T-cell (primary cell): Measurements from ENCODE around the gene ID1. TPM values are rescaled to one million over a fixed set of nuclear protein-coding genes. Genes with fewer than 3 reads are reported as not detected.
A peak's percentile ranks its signal among the peaks of the same experiment; 100 is the strongest.
"Not testable (repeated sequence)": the region's sequence is repeated elsewhere in the genome, so short reads cannot be mapped to it uniquely, and the experiment has no call there.

Source experiments
- ATAC-seq, 4 experiments: fragments of 200-7000 bp in 3 of 4; fragments of 150-1000 bp in 1 of 4; cut with Tn5 transposase; replicated peaks in 1 of 4; 1 replicate in 3 of 4; 2 replicates in 1 of 4; pipeline ENCODE4 v1.10.0; 2021; ENCODE audit warnings: moderate library complexity in 3 of 4, mild to moderate bottlenecking in 2 of 4, moderate number of reproducible peaks in 1 of 4
- CTCF ChIA-PET, 2 donors: fragments of 300-600 bp; sonication (Branson Sonifier 250); formaldehyde crosslinking; loops; one replicate each; lab custom pipeline; 2022; ENCODE audit warnings: antibody characterized with exemption in 2 of 2; lab: Charles Lee
- POLR2A ChIA-PET, 2 donors: fragments of 300-600 bp; sonication (Branson Sonifier 250); formaldehyde crosslinking; loops; one replicate each; lab custom pipeline; 2022; ENCODE audit warnings: antibody characterized with exemption in 2 of 2; lab: Charles Lee
- DNase-seq, 35 experiments: peaks; one replicate each; pipeline versions ENCODE4 v3.0.0 to v3.0.0-alpha.2; 2013 to 2023
- H3K27ac ChIP-seq: one replicate; pipeline ENCODE4 v1.5.1; 2013; ENCODE audit warnings: low read length
- H3K27me3 ChIP-seq, 2 experiments: replicated peaks in 1 of 2; 1 replicate in 1 of 2; 2 replicates in 1 of 2; pipeline versions ENCODE4 v1.6.1 to v1.7.0; 2013; ENCODE audit warnings: low read length in 1 of 2, mixed read lengths in 1 of 2; ENCODE audit not compliant: control insufficient read depth in 2 of 2, insufficient read depth in 2 of 2; ENCODE audit errors: extremely low read depth in 1 of 2
- H3K36me3 ChIP-seq, 2 donors: 1 replicate in 1 of 2; 2 replicates in 1 of 2; pipeline versions ENCODE4 v1.6.1 to v1.7.0; 2013; ENCODE audit warnings: low read length in 1 of 2; ENCODE audit not compliant: control insufficient read depth in 2 of 2, insufficient read depth in 1 of 2; ENCODE audit errors: extremely low read depth in 1 of 2
- H3K4me1 ChIP-seq, 2 experiments: 1 replicate in 1 of 2; 2 replicates in 1 of 2; pipeline versions ENCODE4 v1.6.1 to v1.7.0; 2013; ENCODE audit warnings: low read length in 2 of 2, mixed read lengths in 1 of 2; ENCODE audit not compliant: insufficient read depth in 2 of 2, control insufficient read depth in 1 of 2; ENCODE audit errors: extremely low read depth in 1 of 2
- H3K4me3 ChIP-seq, 2 donors: 1 replicate in 1 of 2; 2 replicates in 1 of 2; pipeline versions ENCODE4 v1.5.1 to v1.7.0; 2013; ENCODE audit warnings: mild to moderate bottlenecking in 2 of 2, low read length in 1 of 2, moderate library complexity in 1 of 2; ENCODE audit not compliant: control insufficient read depth in 1 of 2; ENCODE audit errors: extremely low read depth in 1 of 2
- H3K9me3 ChIP-seq: 2 replicates; pipeline ENCODE4 v1.7.0; 2013
- H3K27ac Mint-ChIP-seq, 2 donors: one replicate each; pipeline ENCODE4 v1.8.0; 2020 to 2021; ENCODE audit warnings: mild to moderate bottlenecking in 2 of 2, mixed read lengths in 2 of 2
- H3K27me3 Mint-ChIP-seq, 2 donors: one replicate each; pipeline ENCODE4 v1.8.0; 2021 to 2022; ENCODE audit warnings: mixed read lengths in 2 of 2
- H3K36me3 Mint-ChIP-seq: one replicate; pipeline ENCODE4 v1.8.0; 2021; ENCODE audit warnings: mixed read lengths
- H3K4me1 Mint-ChIP-seq, 3 donors: one replicate each; pipeline ENCODE4 v1.8.0; 2020 to 2022; ENCODE audit warnings: mixed read lengths in 3 of 3, mild to moderate bottlenecking in 1 of 3
- H3K4me3 Mint-ChIP-seq, 3 donors: one replicate each; pipeline ENCODE4 v1.8.0; 2020 to 2022; ENCODE audit warnings: mild to moderate bottlenecking in 3 of 3, mixed read lengths in 3 of 3, moderate library complexity in 3 of 3
- H3K9me3 Mint-ChIP-seq, 3 donors: one replicate each; pipeline ENCODE4 v1.8.0; 2020 to 2022; ENCODE audit warnings: mixed read lengths in 3 of 3
- WGBS: methylation state at CpG from one replicate; pipeline ENCODE4 v1.1.5; 2013; ENCODE audit warnings: missing lambda C conversion rate; ENCODE audit not compliant: insufficient coverage; 5-methylcytosine and 5-hydroxymethylcytosine counted together
- total RNA-seq, 35 experiments: library from RNA in 6 of 35; stranded (reverse) in 6 of 35; fragments of 120-200 nt in 1 of 35; gene quantifications; one replicate each; pipeline versions ENCODE4 v1.2.1 to v1.2.4 and lab custom pipeline; 2013 to 2026

The ID1 gene
- total RNA-seq, 5 donors from 2014 or later (not counting 1 experiment from before 2014, with no cell fraction given) = 1.4 to 11.2 (median 2.2) TPM

DNA sequence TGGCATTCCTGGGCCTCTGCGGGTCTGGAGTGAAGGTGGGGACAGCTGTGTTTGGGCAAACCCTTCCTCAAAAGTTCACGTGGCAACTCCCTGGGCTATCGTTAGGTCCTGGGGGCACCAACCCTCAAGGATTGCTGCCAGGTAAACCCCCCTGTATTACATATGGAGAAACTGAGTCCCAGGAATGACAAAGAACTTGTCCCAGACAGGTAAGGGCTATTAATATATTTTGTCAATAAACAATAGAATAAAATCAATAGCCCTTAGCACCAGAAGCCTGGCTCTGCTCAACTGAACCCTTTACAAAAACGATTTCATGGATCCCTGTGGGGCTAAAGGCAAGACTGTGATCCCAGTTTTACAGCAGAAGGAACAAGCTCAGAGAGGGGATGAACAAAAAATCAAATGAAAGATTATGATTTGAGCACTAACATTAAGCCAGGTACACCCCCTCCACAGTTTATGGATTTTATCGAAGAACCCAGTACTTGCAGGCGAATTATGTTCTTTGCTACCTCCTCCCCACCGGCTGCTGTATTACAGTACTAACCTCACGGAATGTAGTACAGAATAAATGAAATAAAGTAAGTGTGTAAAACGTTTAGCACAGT is 2.7 kb downstream of the ID1 start:
- ChIA-PET CTCF (interaction anchor here in 1 of 2 donors (0.6 to 1.0 kb wide), 2 partner anchors 48 to 52 kb away, joined by 4 read pairs; no protein-coding TSS in a partner anchor), POLR2A (interaction anchor here in 1 of 2 donors (0.6 kb wide), 1 partner anchor 272 kb away, joined by 10 read pairs; no protein-coding TSS in a partner anchor)
- peaks cover 8 to 31% of the 10 kb centered on the region in 2 experiments for H3K4me1 ChIP-seq
- no peaks in the 10 kb centered on the region for H3K9me3 Mint-ChIP-seq
- H3K27ac Mint-ChIP-seq = no peak overlapping the region
- peaks cover 14 to 43% of the 10 kb centered on the region in 2 donors for H3K27me3 Mint-ChIP-seq
- H3K4me3 Mint-ChIP-seq = no peak overlapping the region
- 65% methylated on average over 2 of the region's 9 CpGs for WGBS
- no peaks in the 10 kb centered on the region for H3K36me3 Mint-ChIP-seq
- H3K27me3 ChIP-seq = peaks cover 4 to 79% of the 10 kb centered on the region in 2 experiments
- ATAC-seq (no peak), DNase-seq (no peak)
- no peaks in the 10 kb centered on the region for H3K9me3 ChIP-seq
- no peak overlapping the region for H3K27ac ChIP-seq
- H3K36me3 ChIP-seq = no peaks in the 10 kb centered on the region
- no peak overlapping the region for H3K4me3 ChIP-seq
- peaks cover 26 to 28% (median 27%) of the 10 kb centered on the region in 3 donors for H3K4me1 Mint-ChIP-seq

DNA sequence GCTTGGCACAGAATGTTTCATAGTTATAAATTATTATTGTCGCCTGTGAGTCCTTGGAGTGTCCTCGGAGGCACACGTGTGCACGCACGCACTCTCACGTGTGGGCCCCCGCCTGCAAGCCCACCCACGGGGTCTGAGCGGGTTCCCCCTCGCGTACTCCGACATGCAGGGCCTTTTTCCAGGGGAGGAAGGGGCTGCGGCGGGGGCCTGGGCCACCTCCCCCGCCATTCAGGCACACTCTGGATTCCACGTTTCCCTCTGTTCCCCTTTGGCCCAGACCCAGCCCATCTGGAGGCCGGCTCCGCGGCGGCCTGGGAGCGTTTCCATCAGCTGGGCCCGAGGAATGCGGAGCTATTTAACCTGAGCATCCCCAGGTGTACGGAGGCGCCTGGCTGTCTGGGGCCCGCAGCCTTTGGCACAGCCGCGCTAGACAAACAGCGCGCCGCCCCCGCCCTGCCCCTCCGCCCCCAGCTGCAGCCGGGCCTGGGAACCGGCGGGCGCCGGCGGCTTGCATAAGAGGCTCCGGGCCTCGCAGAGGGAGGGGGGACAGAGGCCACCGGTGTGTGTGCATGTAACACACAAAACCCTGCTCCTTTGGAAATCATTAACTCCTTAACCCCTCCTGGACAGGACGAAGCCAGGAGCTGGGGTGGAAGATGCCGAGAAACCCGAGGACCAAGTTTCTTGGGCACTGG is 3.3 kb downstream of the ID1 start:
- no peaks in the 10 kb centered on the region for H3K36me3 Mint-ChIP-seq
- Histone ChIP-seq H3K4me3 (no peak overlapping the region), H3K9me3 (no peaks in the 10 kb centered on the region), H3K4me1 (peaks cover 8 to 30% of the 10 kb centered on the region in 2 experiments), H3K27ac (no peak overlapping the region), H3K36me3 (no peaks in the 10 kb centered on the region), H3K27me3 (peaks cover 4 to 75% of the 10 kb centered on the region in 2 experiments)
- H3K4me1 Mint-ChIP-seq = peaks cover 21 to 26% (median 25%) of the 10 kb centered on the region in 3 donors
- ATAC-seq = no peak
- WGBS = 38% methylated on average over 28 of the region's 45 CpGs
- peaks cover 12 to 40% of the 10 kb centered on the region in 2 donors for H3K27me3 Mint-ChIP-seq
- H3K9me3 Mint-ChIP-seq = no peaks in the 10 kb centered on the region
- no peak overlapping the region for H3K4me3 Mint-ChIP-seq
- DNase-seq = no peak
- POLR2A ChIA-PET = interaction anchor here in 1 of 2 donors (0.6 kb wide), 2 partner anchors 14 to 22 kb away, joined by 3 to 5 read pairs; no protein-coding TSS in a partner anchor
- H3K27ac Mint-ChIP-seq = no peak overlapping the region
- CTCF ChIA-PET = interaction anchor here in 1 of 2 donors (0.6 kb wide), 1 partner anchor 9 kb away, joined by 3 read pairs; no protein-coding TSS in a partner anchor

DNA sequence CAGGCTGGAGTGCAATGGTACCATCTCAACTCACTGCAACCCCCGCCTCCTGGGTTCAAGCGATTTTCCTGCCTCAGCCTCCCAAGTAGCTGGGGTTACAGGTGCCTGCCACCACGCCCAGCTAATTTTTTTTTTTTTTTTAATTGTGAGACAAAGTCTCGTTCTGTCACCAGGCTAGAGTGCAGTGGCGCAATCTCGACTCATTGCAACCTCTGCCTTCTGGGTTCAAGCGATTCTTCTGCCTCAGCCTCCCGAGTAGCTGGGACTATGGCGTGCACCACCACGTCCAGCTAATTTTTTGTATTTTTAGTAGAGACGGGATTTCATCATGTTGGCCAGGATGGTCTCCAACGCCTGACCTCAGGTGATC is 7.2 kb downstream of the ID1 start:
- H3K9me3 ChIP-seq, H3K36me3 ChIP-seq, H3K4me1 Mint-ChIP-seq, H3K36me3 Mint-ChIP-seq, DNase-seq, H3K4me3 ChIP-seq, H3K4me3 Mint-ChIP-seq, ATAC-seq, H3K27ac ChIP-seq, H3K4me1 ChIP-seq, H3K27ac Mint-ChIP-seq, H3K9me3 Mint-ChIP-seq: not testable (repeated sequence)
- H3K27me3 Mint-ChIP-seq = peaks cover 4 to 20% of the 10 kb centered on the region in 2 donors
- POLR2A ChIA-PET = interaction anchor here in 1 of 2 donors (0.6 to 1.2 kb wide), 2 partner anchors 51 to 1235 kb away, joined by 4 to 5 read pairs; no protein-coding TSS in a partner anchor
- peaks cover 1 to 44% of the 10 kb centered on the region in 2 experiments for H3K27me3 ChIP-seq
- CTCF ChIA-PET = interaction anchor here (0.6 to 4.3 kb wide), 23 partner anchors 8 to 112 kb away, joined by 3 to 139 read pairs (median 5); partner anchors contain the start of gene ID1 (in 2 of the 2)
- 92% methylated on average over 11 of the region's 12 CpGs for whole genome bisulfite sequencing

DNA sequence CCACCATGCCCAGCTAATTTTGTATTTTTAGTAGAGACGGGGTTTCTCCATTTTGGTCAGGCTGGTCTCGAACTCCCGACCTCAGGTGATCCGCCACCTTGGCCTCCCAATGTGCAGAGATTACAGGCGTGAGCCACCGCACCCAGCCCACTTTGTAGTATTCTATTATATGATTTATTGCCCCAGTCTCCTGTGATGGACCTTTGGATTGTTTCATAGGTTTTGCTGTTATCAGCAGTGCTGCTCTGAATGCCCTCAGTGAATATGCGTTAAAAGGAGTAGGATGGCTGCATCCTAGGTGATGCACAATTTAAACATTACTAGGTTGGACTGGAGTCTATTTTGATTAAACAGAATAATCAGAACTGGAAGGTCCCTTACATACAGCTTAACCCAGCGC is 10.3 kb downstream of the ID1 start:
- Mint-ChIP-seq H3K27me3 (no peaks in the 10 kb centered on the region), H3K36me3 (no peaks in the 10 kb centered on the region), H3K4me3 (no peak overlapping the region), H3K9me3 (no peaks in the 10 kb centered on the region), H3K4me1 (peaks cover 0 to 7% (median 0%) of the 10 kb centered on the region in 3 donors), H3K27ac (no peak overlapping the region)
- POLR2A ChIA-PET = no interaction called here
- no peak for ATAC-seq
- Histone ChIP-seq H3K36me3 (no peaks in the 10 kb centered on the region), H3K4me1 (peaks cover 0 to 6% of the 10 kb centered on the region in 2 experiments), H3K27me3 (peaks cover 0 to 32% of the 10 kb centered on the region in 2 experiments), H3K4me3 (no peak overlapping the region), H3K9me3 (no peaks in the 10 kb centered on the region), H3K27ac (no peak overlapping the region)
- CTCF ChIA-PET = interaction anchor here in 1 of 2 donors (0.6 kb wide), 1 partner anchor 1750 kb away, joined by 3 read pairs; no protein-coding TSS in a partner anchor
- WGBS = 85% methylated on average over 4 of the region's 8 CpGs
- DNase-seq = no peak

DNA sequence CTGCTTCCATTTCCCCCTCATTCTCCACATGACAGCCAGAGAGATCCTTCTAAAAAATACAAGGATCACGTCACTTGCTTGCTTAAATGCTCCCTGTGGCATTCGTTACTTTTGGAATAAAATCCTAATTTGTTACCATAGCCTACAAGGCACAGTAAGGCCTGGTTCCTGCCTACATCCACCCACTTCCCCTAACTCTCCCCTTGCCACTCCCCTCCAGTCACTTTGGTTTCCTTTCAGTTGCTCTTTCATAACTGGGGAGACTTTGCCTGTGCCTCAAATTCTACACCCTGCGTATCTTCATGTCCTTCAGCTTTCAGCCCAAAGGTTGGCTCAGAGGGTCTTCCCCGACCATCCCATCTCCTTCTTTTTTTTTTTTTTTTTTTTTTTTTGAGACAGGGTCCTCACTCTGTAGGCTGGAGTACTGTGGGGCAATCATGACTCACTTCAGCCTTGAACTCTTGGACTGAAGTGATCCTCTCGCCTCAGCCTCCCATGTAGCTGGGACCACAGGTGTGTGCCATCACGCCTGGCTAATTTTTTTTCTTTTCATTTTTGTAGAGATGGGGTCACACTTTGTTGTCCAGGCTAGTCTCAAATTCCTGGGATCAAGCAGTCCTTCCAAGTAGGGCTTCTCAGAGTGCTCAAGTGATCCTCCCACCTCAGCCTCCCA is 12.5 kb downstream of the ID1 start:
- POLR2A ChIA-PET = interaction anchor here in 1 of 2 donors (0.6 kb wide), 1 partner anchor 142 kb away, joined by 3 read pairs; no protein-coding TSS in a partner anchor
- 71% methylated on average over 2 of the region's 6 CpGs for WGBS
- CTCF ChIA-PET = interaction anchor here in 1 of 2 donors (0.6 to 0.9 kb wide), 2 partner anchors 17 to 156 kb away, joined by 3 to 9 read pairs; no protein-coding TSS in a partner anchor
- H3K36me3 ChIP-seq = no peaks in the 10 kb centered on the region
- ATAC-seq (no peak), DNase-seq (peak in 1 of 35 experiments; percentile 16)
- H3K4me1 ChIP-seq = peaks cover 0 to 5% of the 10 kb centered on the region in 2 experiments
- Mint-ChIP-seq H3K27ac (no peak overlapping the region), H3K4me1 (peaks cover 0 to 7% (median 0%) of the 10 kb centered on the region in 3 donors), H3K9me3 (no peaks in the 10 kb centered on the region), H3K36me3 (no peaks in the 10 kb centered on the region), H3K27me3 (no peaks in the 10 kb centered on the region), H3K4me3 (no peak overlapping the region)
- H3K4me3 ChIP-seq = no peak overlapping the region
- peaks cover 0 to 17% of the 10 kb centered on the region in 2 experiments for H3K27me3 ChIP-seq
- no peaks in the 10 kb centered on the region for H3K9me3 ChIP-seq
- H3K27ac ChIP-seq = no peak overlapping the region

DNA sequence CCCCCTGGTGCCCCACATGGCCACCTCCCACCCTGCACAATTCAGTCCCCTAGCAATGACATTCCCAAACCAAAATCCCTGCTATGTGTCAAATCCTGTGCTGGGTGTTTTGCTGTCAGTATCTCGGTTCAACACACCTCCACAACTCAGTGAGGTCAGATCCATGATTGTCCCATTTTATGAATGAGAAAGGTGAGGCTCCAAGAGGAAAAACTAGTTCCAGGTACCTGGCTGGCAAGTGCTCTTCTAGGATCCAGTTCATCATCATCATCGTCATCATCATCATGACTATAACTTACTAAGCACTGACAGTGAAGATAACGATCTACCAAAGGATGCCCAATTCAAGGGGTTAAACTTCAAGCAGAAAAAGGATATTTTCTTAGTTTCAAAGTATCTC is 15.2 kb downstream of the ID1 start:
- Histone ChIP-seq H3K36me3 (no peaks in the 10 kb centered on the region), H3K4me3 (no peak overlapping the region), H3K27me3 (peaks cover 0 to 14% of the 10 kb centered on the region in 2 experiments), H3K27ac (no peak overlapping the region), H3K4me1 (no peaks in the 10 kb centered on the region), H3K9me3 (no peaks in the 10 kb centered on the region)
- Mint-ChIP-seq H3K36me3 (no peaks in the 10 kb centered on the region), H3K27me3 (no peaks in the 10 kb centered on the region), H3K4me1 (peaks cover 0 to 4% (median 0%) of the 10 kb centered on the region in 3 donors), H3K27ac (no peak overlapping the region), H3K4me3 (no peak overlapping the region), H3K9me3 (no peaks in the 10 kb centered on the region)
- ATAC-seq (no peak), DNase-seq (no peak)
- whole genome bisulfite sequencing = no CpG with 5 or more reads among the region's 3 CpGs
- CTCF ChIA-PET = no interaction called here
- POLR2A ChIA-PET = no interaction called here
